GM18517 (cell line): Measurements from ENCODE around the gene LYRM4.

Experiments used
- ATAC-seq: cut with Tn5 transposase; IDR thresholded peaks from one replicate; pipeline ENCODE4 v1.9.1; 2021; ENCODE audit warnings: mild to moderate bottlenecking, moderate library complexity; ENCODE audit not compliant: unreplicated experiment

The LYRM4 gene

GRCh38 chr6:5282191-5282623, 21.5 kb upstream of the LYRM4 start:
- no peak for ATAC-seq

GRCh38 chr6:5280920-5281319, 20.2 kb upstream of the LYRM4 start:
- ATAC-seq: no peak

- ATAC-seq: no peak
Observed at GRCh38 chr6:5279891-5280338, 19.2 kb upstream of the LYRM4 start.

- ATAC-seq: no peak
Observed at GRCh38 chr6:5278565-5279120, 17.9 kb upstream of the LYRM4 start.

- ATAC-seq: no peak
Observed at GRCh38 chr6:5278047-5278446, 17.3 kb upstream of the LYRM4 start.

GRCh38 chr6:5277589-5277988, 16.8 kb upstream of the LYRM4 start:
- no peak for ATAC-seq

- ATAC-seq: no peak
Observed at GRCh38 chr6:5276581-5276980, 15.8 kb upstream of the LYRM4 start.

- ATAC-seq: no peak
Observed at GRCh38 chr6:5275497-5275896, 14.7 kb upstream of the LYRM4 start.

GRCh38 chr6:5274231-5274630, 13.5 kb upstream of the LYRM4 start:
- ATAC-seq: no peak

- no peak for ATAC-seq
Observed at GRCh38 chr6:5271926-5272325, 11.2 kb upstream of the LYRM4 start.

GRCh38 chr6:5270093-5270680, 9.4 kb upstream of the LYRM4 start:
- ATAC-seq: no peak

GRCh38 chr6:5266423-5266822, 5.7 kb upstream of the LYRM4 start:
- no peak for ATAC-seq

GRCh38 chr6:5261545-5262109, 877 bp upstream of the LYRM4 start:
- ATAC-seq: no peak

- ATAC-seq: peak; percentile 59
Observed at GRCh38 chr6:5260111-5260620, 584 bp downstream of the LYRM4 start.

- no peak for ATAC-seq
Observed at GRCh38 chr6:5259428-5259827, 1.3 kb downstream of the LYRM4 start.

GRCh38 chr6:5257400-5257799, 3.4 kb downstream of the LYRM4 start:
- ATAC-seq: no peak

- ATAC-seq: no peak
Observed at GRCh38 chr6:5256952-5257351, 3.8 kb downstream of the LYRM4 start.

GRCh38 chr6:5250911-5251310, 9.8 kb downstream of the LYRM4 start:
- no peak for ATAC-seq

GRCh38 chr6:5250451-5250850, 10.3 kb downstream of the LYRM4 start:
- ATAC-seq: no peak

GRCh38 chr6:5249451-5250122, 11.2 kb downstream of the LYRM4 start:
- no peak for ATAC-seq

GRCh38 chr6:5248302-5249098, 12.2 kb downstream of the LYRM4 start:
- no peak for ATAC-seq
